HG03103 (cell line): ENCODE results near the gene ALDH3B2.
"Not testable (repeated sequence)": the region's sequence is repeated elsewhere in the genome, so short reads cannot be mapped to it uniquely, and the experiment has no call there.

Experiments used
- ATAC-seq: cut with Tn5 transposase; IDR thresholded peaks from one replicate; pipeline ENCODE4 v1.9.1; 2021; ENCODE audit warnings: low read depth; ENCODE audit not compliant: unreplicated experiment

ALDH3B2 gene

GRCh38 chr11:67644472-67645418 lies 29.7 kb downstream of the ALDH3B2 start:
- ATAC-seq: no peak

- ATAC-seq: no peak
Measured at GRCh38 chr11:67644042-67644441, 30.4 kb downstream of the ALDH3B2 start.

GRCh38 chr11:67642173-67643120 lies 32.0 kb downstream of the ALDH3B2 start:
- ATAC-seq: no peak

- no peak for ATAC-seq
Measured at GRCh38 chr11:67641338-67642172, 32.9 kb downstream of the ALDH3B2 start.

GRCh38 chr11:67640758-67641337 lies 33.6 kb downstream of the ALDH3B2 start:
- ATAC-seq: no peak

GRCh38 chr11:67640021-67640757 lies 34.2 kb downstream of the ALDH3B2 start:
- ATAC-seq: no peak

GRCh38 chr11:67639438-67639859 lies 35.0 kb downstream of the ALDH3B2 start, which contains the start of gene TBX10:
TSS of gene TBX10 (minus strand) at chr11:67639763. CDS start at chr11:67639472, 291 bp downstream.
- ATAC-seq: no peak

GRCh38 chr11:67638535-67639437 lies 35.6 kb downstream of the ALDH3B2 start:
- ATAC-seq: no peak

GRCh38 chr11:67637441-67637840 lies 37.0 kb downstream of the ALDH3B2 start:
- ATAC-seq: not testable (repeated sequence)

- ATAC-seq: no peak
Measured at GRCh38 chr11:67636962-67637361, 37.5 kb downstream of the ALDH3B2 start.

GRCh38 chr11:67635231-67635521 lies 39.2 kb downstream of the ALDH3B2 start:
- ATAC-seq: no peak

- ATAC-seq: no peak
Measured at GRCh38 chr11:67634366-67635230, 39.8 kb downstream of the ALDH3B2 start.

GRCh38 chr11:67633758-67634365 lies 40.6 kb downstream of the ALDH3B2 start:
- ATAC-seq: no peak

GRCh38 chr11:67632982-67633755 lies 41.3 kb downstream of the ALDH3B2 start:
- ATAC-seq: no peak

- no peak for ATAC-seq
Measured at GRCh38 chr11:67632175-67632981, 42.0 kb downstream of the ALDH3B2 start.

GRCh38 chr11:67631853-67632174 lies 42.6 kb downstream of the ALDH3B2 start:
- ATAC-seq: no peak
